ENCODE data around the gene TNFRSF17. TPM values are rescaled to one million over a fixed set of nuclear protein-coding genes. Genes with fewer than 3 reads are reported as not detected.
"Not testable (repeated sequence)": the region's sequence is repeated elsewhere in the genome, so short reads cannot be mapped to it uniquely, and the experiment has no call there.

The TNFRSF17 gene
- total and polyA plus RNA-seq, 2 donors (not counting 1 experiment from before 2014, with no cell fraction given) = not detected

- no peaks in the 10 kb centered on the region for H3K79me2 ChIP-seq (ENCODE audit: control insufficient read depth, insufficient read depth, low read length)
- no peak overlapping the region for H3K9ac ChIP-seq (ENCODE audit: insufficient read depth, low read length)
- H3K4me1 ChIP-seq (ENCODE audit: control insufficient read depth, extremely low read depth, insufficient read depth, low read length) = no peaks in the 10 kb centered on the region
- TF ChIP-seq EZH2 (IDR thresholded peaks at IDR 0.05; ENCODE audit: low read length, missing control alignments) (no peak), CTCF (conservative IDR thresholded peaks at IDR 0.05 in 1 of 2, IDR thresholded peaks at IDR 0.05 in 1 of 2; ENCODE audit: low read depth in 1 of 2, low read length in 2 of 2) (peak; percentile 38 to 54)
- no peak overlapping the region for H2AFZ ChIP-seq (ENCODE audit: low read length)
- no peaks in the 10 kb centered on the region for H3K36me3 ChIP-seq (ENCODE audit: control insufficient read depth, insufficient read depth, low read length)
- peak; percentile 32 to 53 for DNase-seq (ENCODE audit: low read depth in 2 of 2)
- no peaks in the 10 kb centered on the region for H3K27me3 ChIP-seq (ENCODE audit: control insufficient read depth, insufficient read depth, low read length)
- H3K4me2 ChIP-seq (ENCODE audit: extremely low read depth, insufficient read depth, low read length) = no peak overlapping the region
- no peak overlapping the region for H3K4me3 ChIP-seq (replicated peaks in 1 of 4; ENCODE audit: control extremely low read depth in 1 of 4, insufficient read depth in 1 of 4, low read depth in 3 of 4, low read length in 4 of 4)
- H3K27ac ChIP-seq (ENCODE audit: insufficient read depth, low read length) = no peak overlapping the region
- H4K20me1 ChIP-seq (ENCODE audit: control insufficient read depth, extremely low read depth, insufficient read depth, low read length) = no peaks in the 10 kb centered on the region
- no peaks in the 10 kb centered on the region for H3K9me3 ChIP-seq (ENCODE audit: control insufficient read depth, insufficient read depth, low read depth, low read length)
These were observed 15.5 kb upstream of the TNFRSF17 start for GRCh38 chr16:11949527-11949926.

GRCh38 chr16:11950388-11950787 is 14.6 kb upstream of the TNFRSF17 start:
- DNase-seq (ENCODE audit: low read depth in 2 of 2) = peak in 1 of 2 donors; percentile 24
- Histone ChIP-seq H3K9ac (ENCODE audit: insufficient read depth, low read length) (no peak overlapping the region), H3K27ac (ENCODE audit: insufficient read depth, low read length) (no peak overlapping the region), H4K20me1 (ENCODE audit: control insufficient read depth, extremely low read depth, insufficient read depth, low read length) (no peaks in the 10 kb centered on the region), H3K4me1 (ENCODE audit: control insufficient read depth, extremely low read depth, insufficient read depth, low read length) (peaks cover 4% of the 10 kb centered on the region), H3K27me3 (ENCODE audit: control insufficient read depth, insufficient read depth, low read length) (no peaks in the 10 kb centered on the region), H3K79me2 (ENCODE audit: control insufficient read depth, insufficient read depth, low read length) (no peaks in the 10 kb centered on the region), H3K36me3 (ENCODE audit: control insufficient read depth, insufficient read depth, low read length) (no peaks in the 10 kb centered on the region), H3K4me2 (ENCODE audit: extremely low read depth, insufficient read depth, low read length) (peak overlapping the region; percentile 59), H3K4me3 (replicated peaks in 1 of 4; ENCODE audit: control extremely low read depth in 1 of 4, insufficient read depth in 1 of 4, low read depth in 3 of 4, low read length in 4 of 4) (no peak overlapping the region), H2AFZ (ENCODE audit: low read length) (peak overlapping the region; percentile 31), H3K9me3 (ENCODE audit: control insufficient read depth, insufficient read depth, low read depth, low read length) (no peaks in the 10 kb centered on the region)
- TF ChIP-seq CTCF (conservative IDR thresholded peaks at IDR 0.05 in 1 of 2, IDR thresholded peaks at IDR 0.05 in 1 of 2; ENCODE audit: low read depth in 1 of 2, low read length in 2 of 2) = no peak
- no peak for TF ChIP-seq EZH2 (IDR thresholded peaks at IDR 0.05; ENCODE audit: low read length, missing control alignments)

GRCh38 chr16:11953576-11953975 is 11.4 kb upstream of the TNFRSF17 start:
- H3K36me3 ChIP-seq (ENCODE audit: control insufficient read depth, insufficient read depth, low read length); H3K4me1 ChIP-seq (ENCODE audit: control insufficient read depth, extremely low read depth, insufficient read depth, low read length); H3K4me2 ChIP-seq (ENCODE audit: extremely low read depth, insufficient read depth, low read length); H4K20me1 ChIP-seq (ENCODE audit: control insufficient read depth, extremely low read depth, insufficient read depth, low read length); H2AFZ ChIP-seq (ENCODE audit: low read length); H3K79me2 ChIP-seq (ENCODE audit: control insufficient read depth, insufficient read depth, low read length); H3K27ac ChIP-seq (ENCODE audit: insufficient read depth, low read length); H3K27me3 ChIP-seq (ENCODE audit: control insufficient read depth, insufficient read depth, low read length); DNase-seq (ENCODE audit: low read depth in 2 of 2); H3K9ac ChIP-seq (ENCODE audit: insufficient read depth, low read length); H3K9me3 ChIP-seq (ENCODE audit: control insufficient read depth, insufficient read depth, low read depth, low read length); H3K4me3 ChIP-seq (replicated peaks in 1 of 4; ENCODE audit: control extremely low read depth in 1 of 4, insufficient read depth in 1 of 4, low read depth in 3 of 4, low read length in 4 of 4): not testable (repeated sequence)

Data from fibroblast of lung (primary cell).